ENCODE results near the gene C10orf90.
"Not testable (repeated sequence)": the region's sequence is repeated elsewhere in the genome, so short reads cannot be mapped to it uniquely, and the experiment has no call there.

Gene C10orf90

GRCh38 chr10:126384269-126384873, 286.1 kb downstream of the C10orf90 start:
- H3K9me3 ChIP-seq (ENCODE audit: low read depth, low read length) = no peaks in the 10 kb centered on the region
- no peak for DNase-seq (ENCODE audit: low read depth, low spot score)
- H3K27ac ChIP-seq = no peak overlapping the region
- H3K9ac ChIP-seq (ENCODE audit: insufficient read length) = no peak overlapping the region
- no peaks in the 10 kb centered on the region for H3K36me3 ChIP-seq (ENCODE audit: insufficient read depth, low read length)
- no peak overlapping the region for H3K4me3 ChIP-seq
- TF ChIP-seq FOXP2 (optimal IDR thresholded peaks at IDR 0.05; ENCODE audit: control extremely low read depth, extremely low read length, insufficient read depth) (no peak), POLR2AphosphoS5 (IDR thresholded peaks at IDR 0.05; ENCODE audit: borderline replicate concordance, low read depth, low read length) (no peak), EZH2 (IDR thresholded peaks at IDR 0.05) (no peak)

- H3K36me3 ChIP-seq (ENCODE audit: insufficient read depth, low read length) = no peaks in the 10 kb centered on the region
- H3K27ac ChIP-seq = no peak overlapping the region
- H3K9me3 ChIP-seq (ENCODE audit: low read depth, low read length) = no peaks in the 10 kb centered on the region
- no peak overlapping the region for H3K9ac ChIP-seq (ENCODE audit: insufficient read length)
- TF ChIP-seq EZH2 (IDR thresholded peaks at IDR 0.05) (no peak), FOXP2 (optimal IDR thresholded peaks at IDR 0.05; ENCODE audit: control extremely low read depth, extremely low read length, insufficient read depth) (no peak), POLR2AphosphoS5 (IDR thresholded peaks at IDR 0.05; ENCODE audit: borderline replicate concordance, low read depth, low read length) (no peak)
- DNase-seq (ENCODE audit: low read depth, low spot score) = no peak
- H3K4me3 ChIP-seq = no peak overlapping the region
These were observed 290.0 kb downstream of the C10orf90 start for GRCh38 chr10:126380352-126381076.

- not testable (repeated sequence) for H3K4me3 ChIP-seq; DNase-seq (ENCODE audit: low read depth, low spot score); H3K27ac ChIP-seq; H3K9ac ChIP-seq (ENCODE audit: insufficient read length); H3K36me3 ChIP-seq (ENCODE audit: insufficient read depth, low read length); H3K9me3 ChIP-seq (ENCODE audit: low read depth, low read length)
These were observed 291.3 kb downstream of the C10orf90 start for GRCh38 chr10:126379166-126379565.

- no peak overlapping the region for H3K4me3 ChIP-seq
- no peak overlapping the region for H3K27ac ChIP-seq
- no peak for DNase-seq (ENCODE audit: low read depth, low spot score)
- H3K36me3 ChIP-seq (ENCODE audit: insufficient read depth, low read length) = no peaks in the 10 kb centered on the region
- TF ChIP-seq EZH2 (IDR thresholded peaks at IDR 0.05) (no peak), POLR2AphosphoS5 (IDR thresholded peaks at IDR 0.05; ENCODE audit: borderline replicate concordance, low read depth, low read length) (no peak), FOXP2 (optimal IDR thresholded peaks at IDR 0.05; ENCODE audit: control extremely low read depth, extremely low read length, insufficient read depth) (no peak)
- no peaks in the 10 kb centered on the region for H3K9me3 ChIP-seq (ENCODE audit: low read depth, low read length)
- no peak overlapping the region for H3K9ac ChIP-seq (ENCODE audit: insufficient read length)
These were observed 293.5 kb downstream of the C10orf90 start for GRCh38 chr10:126376956-126377355.

GRCh38 chr10:126375926-126376554, 294.5 kb downstream of the C10orf90 start:
- DNase-seq (ENCODE audit: low read depth, low spot score) = no peak
- TF ChIP-seq FOXP2 (optimal IDR thresholded peaks at IDR 0.05; ENCODE audit: control extremely low read depth, extremely low read length, insufficient read depth) = no peak
- no peak for TF ChIP-seq EZH2 (IDR thresholded peaks at IDR 0.05)
- no peak for TF ChIP-seq POLR2AphosphoS5 (IDR thresholded peaks at IDR 0.05; ENCODE audit: borderline replicate concordance, low read depth, low read length)
- no peak overlapping the region for H3K4me3 ChIP-seq
- H3K9me3 ChIP-seq (ENCODE audit: low read depth, low read length) = no peaks in the 10 kb centered on the region
- H3K27ac ChIP-seq = no peak overlapping the region
- H3K36me3 ChIP-seq (ENCODE audit: insufficient read depth, low read length) = no peaks in the 10 kb centered on the region
- no peak overlapping the region for H3K9ac ChIP-seq (ENCODE audit: insufficient read length)

- no peak overlapping the region for H3K27ac ChIP-seq
- H3K36me3 ChIP-seq (ENCODE audit: insufficient read depth, low read length) = no peaks in the 10 kb centered on the region
- H3K9ac ChIP-seq (ENCODE audit: insufficient read length) = no peak overlapping the region
- no peaks in the 10 kb centered on the region for H3K9me3 ChIP-seq (ENCODE audit: low read depth, low read length)
- no peak for DNase-seq (ENCODE audit: low read depth, low spot score)
- H3K4me3 ChIP-seq = no peak overlapping the region
- TF ChIP-seq POLR2AphosphoS5 (IDR thresholded peaks at IDR 0.05; ENCODE audit: borderline replicate concordance, low read depth, low read length) = no peak
- no peak for TF ChIP-seq EZH2 (IDR thresholded peaks at IDR 0.05)
- TF ChIP-seq FOXP2 (optimal IDR thresholded peaks at IDR 0.05; ENCODE audit: control extremely low read depth, extremely low read length, insufficient read depth) = no peak
These were observed 295.2 kb downstream of the C10orf90 start for GRCh38 chr10:126375299-126375698.
